Measurements from ENCODE around the gene VPS37B. TPM values are rescaled to one million over a fixed set of nuclear protein-coding genes. Genes with fewer than 3 reads are reported as not detected.

The VPS37B gene
- total and polyA plus RNA-seq, 10 of the 15 experiments (the other 5 are each of a cell fraction or from before 2014, with no cell fraction given), result 0.66 to 68.6 (median 39.6) TPM

DNA sequence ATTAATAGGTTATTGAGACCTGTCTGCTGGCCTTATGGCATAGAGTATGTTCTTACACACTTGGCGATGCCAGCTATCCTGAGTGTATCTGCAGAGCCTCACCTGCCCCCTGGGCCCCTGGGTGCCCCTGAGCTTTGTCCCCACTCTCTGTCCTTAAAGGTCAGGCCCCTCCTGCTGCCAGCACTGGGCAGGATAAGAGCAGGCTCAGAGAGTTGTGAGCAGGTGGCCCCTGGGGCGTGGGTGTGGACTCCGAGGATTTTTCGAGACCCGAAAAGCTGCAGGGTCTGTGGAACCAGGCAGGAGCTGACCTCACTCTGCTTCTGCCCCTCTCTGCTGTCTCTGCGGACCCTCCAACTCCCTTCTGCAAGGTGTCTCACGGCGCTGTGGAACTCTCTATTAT lies 52.5 kb downstream of the VPS37B start:
- 67% methylated on average over 8 of the region's 8 CpGs for WGBS (ENCODE audit: insufficient coverage, insufficient replicate concordance, low lambda C conversion rate, missing lambda C conversion rate)
- ChIA-PET RAD21 (ENCODE audit: unreplicated experiment) (no interaction called here), POLR2A (no interaction called here), CTCF (interaction anchor here (1.2 to 1.3 kb wide), 2 partner anchors 50 to 51 kb away, joined by 4 to 5 read pairs; no protein-coding TSS in a partner anchor), SMC1A (ENCODE audit: uncharacterized antibody, unreplicated experiment) (interaction anchor here (1.8 kb wide), 1 partner anchor 50 kb away, joined by 3 read pairs; no protein-coding TSS in a partner anchor)
- H3K36me3 ChIP-seq (ENCODE audit: control insufficient read depth in 2 of 2, insufficient read depth in 2 of 2, low read length in 1 of 2), result no peaks in the 10 kb centered on the region; a peak in 1 of 4 replicates
- H2AFZ ChIP-seq (ENCODE audit: control insufficient read depth, low read depth, low read length), result no peak overlapping the region
- H3K4me1 ChIP-seq (ENCODE audit: control insufficient read depth, insufficient read depth, low read length), result no peaks in the 10 kb centered on the region
- ATAC-seq, result no peak
- no peak overlapping the region for H3K4me3 ChIP-seq
- intact Hi-C loops (cut with micrococcal nuclease; ENCODE audit: unreplicated experiment), result no loop called here
- in situ Hi-C loops (cut with MboI), result no loop called here
- H3K27ac ChIP-seq (ENCODE audit: control insufficient read depth, insufficient read depth), result no peak overlapping the region
- no peak overlapping the region for H3K4me2 ChIP-seq (ENCODE audit: control insufficient read depth, insufficient read depth)
- DNase-seq (ENCODE audit: low read depth, low spot score), result no peak
- H3K79me2 ChIP-seq (ENCODE audit: control insufficient read depth, insufficient read depth, low read length), result no peaks in the 10 kb centered on the region
- FAIRE-seq, result no peak
- H3K27me3 ChIP-seq (replicated peaks in 1 of 2; ENCODE audit: control insufficient read depth in 2 of 2, insufficient read depth in 2 of 2, low read length in 1 of 2), result no peaks in the 10 kb centered on the region
- TF ChIP-seq ZNF274 (IDR thresholded peaks at IDR 0.05; ENCODE audit: insufficient read depth, insufficient read length) (no peak), NFXL1 (IDR thresholded peaks at IDR 0.05; ENCODE audit: borderline replicate concordance) (no peak), TAF1 (IDR thresholded peaks at IDR 0.05; ENCODE audit: borderline replicate concordance, low read depth, low read length) (no peak)
- no TSS peak for BruUV-seq (replicated peaks)
- H4K20me1 ChIP-seq (ENCODE audit: control insufficient read depth, insufficient read depth), result no peaks in the 10 kb centered on the region; the same call in 1 of the 2 replicates
- no peaks in the 10 kb centered on the region for H3K9me3 ChIP-seq (replicated peaks; ENCODE audit: control insufficient read depth, insufficient read depth, low read length)
- H3K9ac ChIP-seq (ENCODE audit: control insufficient read depth, insufficient read depth, low read length), result no peak overlapping the region

DNA sequence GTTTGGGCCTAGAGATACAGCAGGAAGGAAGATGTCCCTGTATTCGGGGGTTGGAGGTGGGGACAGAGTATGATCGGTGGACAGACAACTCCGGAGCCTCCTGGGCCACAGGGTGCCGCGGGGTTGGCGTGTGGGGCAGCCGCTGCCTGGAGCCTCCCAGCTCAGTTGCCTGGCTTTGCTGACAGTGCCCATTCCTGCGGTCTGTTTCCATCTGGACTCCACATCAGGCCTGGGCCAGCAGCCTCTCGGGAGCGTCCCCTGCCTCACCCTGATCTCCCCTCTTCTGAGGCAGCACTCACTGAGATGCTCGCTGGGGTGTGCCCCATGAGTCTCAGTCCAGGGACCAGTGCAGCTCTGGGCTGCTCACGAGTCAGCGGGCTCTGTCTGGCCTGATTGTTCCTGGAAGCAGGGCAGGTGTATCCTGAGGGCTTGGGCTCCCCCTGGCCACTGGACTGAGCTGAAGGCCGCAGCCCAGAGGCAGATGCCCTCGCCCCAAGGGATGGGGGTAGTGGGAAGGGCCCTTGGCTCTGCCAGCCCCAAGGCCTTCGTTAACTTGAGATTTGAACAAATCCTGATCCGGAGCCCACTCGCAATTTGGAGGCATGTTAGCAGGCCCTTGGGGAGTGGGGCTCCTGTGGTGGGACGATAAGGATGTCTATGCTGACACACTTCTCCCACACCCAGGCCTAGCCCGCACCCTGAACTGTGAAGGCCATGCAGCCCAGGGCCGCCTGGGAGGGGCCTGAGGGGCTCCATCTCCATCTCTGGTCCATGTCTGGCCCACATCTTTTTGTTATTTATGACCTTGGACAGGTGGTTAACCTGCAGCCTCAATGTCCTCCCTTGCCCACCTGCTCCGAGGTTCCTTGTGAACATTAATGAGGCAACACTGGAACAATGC lies 53.2 kb downstream of the VPS37B start:
- no peak overlapping the region for H3K27ac ChIP-seq (ENCODE audit: control insufficient read depth, insufficient read depth)
- no peak for ATAC-seq
- intact Hi-C loops (cut with micrococcal nuclease; ENCODE audit: unreplicated experiment), result no loop called here
- H4K20me1 ChIP-seq (ENCODE audit: control insufficient read depth, insufficient read depth), result no peaks in the 10 kb centered on the region; the same call in 1 of the 2 replicates
- H3K4me1 ChIP-seq (ENCODE audit: control insufficient read depth, insufficient read depth, low read length), result no peaks in the 10 kb centered on the region; the same call in 1 of the 2 replicates
- no peaks in the 10 kb centered on the region; a peak in 1 of 4 replicates for H3K36me3 ChIP-seq (ENCODE audit: control insufficient read depth in 2 of 2, insufficient read depth in 2 of 2, low read length in 1 of 2)
- ChIA-PET SMC1A (ENCODE audit: uncharacterized antibody, unreplicated experiment) (interaction anchor here (1.8 kb wide), 1 partner anchor 49 kb away, joined by 3 read pairs; no protein-coding TSS in a partner anchor), RAD21 (ENCODE audit: unreplicated experiment) (no interaction called here), CTCF (interaction anchor here (1.2 to 1.3 kb wide), 2 partner anchors 18 to 49 kb away, joined by 4 to 5 read pairs; no protein-coding TSS in a partner anchor), POLR2A (no interaction called here)
- H2AFZ ChIP-seq (ENCODE audit: control insufficient read depth, low read depth, low read length), result no peak overlapping the region
- no peak overlapping the region for H3K4me3 ChIP-seq
- no TSS peak for BruUV-seq (replicated peaks)
- H3K79me2 ChIP-seq (ENCODE audit: control insufficient read depth, insufficient read depth, low read length), result no peaks in the 10 kb centered on the region
- FAIRE-seq, result no peak
- no peak overlapping the region for H3K9ac ChIP-seq (ENCODE audit: control insufficient read depth, insufficient read depth, low read length)
- H3K27me3 ChIP-seq (replicated peaks in 1 of 2; ENCODE audit: control insufficient read depth in 2 of 2, insufficient read depth in 2 of 2, low read length in 1 of 2), result no peaks in the 10 kb centered on the region
- no peaks in the 10 kb centered on the region for H3K9me3 ChIP-seq (replicated peaks; ENCODE audit: control insufficient read depth, insufficient read depth, low read length)
- no peak overlapping the region for H3K4me2 ChIP-seq (ENCODE audit: control insufficient read depth, insufficient read depth)
- WGBS (ENCODE audit: insufficient coverage, insufficient replicate concordance, low lambda C conversion rate, missing lambda C conversion rate), result 65% methylated on average over 22 of the region's 22 CpGs
- no peak for DNase-seq (ENCODE audit: low read depth, low spot score)
- in situ Hi-C loops (cut with MboI), result no loop called here
- TF ChIP-seq NFXL1 (IDR thresholded peaks at IDR 0.05; ENCODE audit: borderline replicate concordance) (no peak), TCF3 (IDR thresholded peaks at IDR 0.05; ENCODE audit: borderline replicate concordance, insufficient read depth, low read depth, low read length) (no peak), HCFC1 (IDR thresholded peaks at IDR 0.05; ENCODE audit: low read length) (no peak), SREBF2 (IDR thresholded peaks at IDR 0.05; ENCODE audit: low read length) (no peak), CHD2 (IDR thresholded peaks at IDR 0.05; ENCODE audit: borderline replicate concordance, low read depth, low read length) (no peak), CBFB (IDR thresholded peaks at IDR 0.05; ENCODE audit: low read depth) (no peak), IKZF2 (IDR thresholded peaks at IDR 0.05) (no peak), STAT3 (IDR thresholded peaks at IDR 0.05; ENCODE audit: low read depth, low read length) (no peak), RCOR1 (conservative IDR thresholded peaks at IDR 0.05; ENCODE audit: low read depth, low read length) (no peak), MTA3 (IDR thresholded peaks at IDR 0.05; ENCODE audit: borderline replicate concordance, low read length) (no peak)
- TF ChIP-seq, protein P1, sequence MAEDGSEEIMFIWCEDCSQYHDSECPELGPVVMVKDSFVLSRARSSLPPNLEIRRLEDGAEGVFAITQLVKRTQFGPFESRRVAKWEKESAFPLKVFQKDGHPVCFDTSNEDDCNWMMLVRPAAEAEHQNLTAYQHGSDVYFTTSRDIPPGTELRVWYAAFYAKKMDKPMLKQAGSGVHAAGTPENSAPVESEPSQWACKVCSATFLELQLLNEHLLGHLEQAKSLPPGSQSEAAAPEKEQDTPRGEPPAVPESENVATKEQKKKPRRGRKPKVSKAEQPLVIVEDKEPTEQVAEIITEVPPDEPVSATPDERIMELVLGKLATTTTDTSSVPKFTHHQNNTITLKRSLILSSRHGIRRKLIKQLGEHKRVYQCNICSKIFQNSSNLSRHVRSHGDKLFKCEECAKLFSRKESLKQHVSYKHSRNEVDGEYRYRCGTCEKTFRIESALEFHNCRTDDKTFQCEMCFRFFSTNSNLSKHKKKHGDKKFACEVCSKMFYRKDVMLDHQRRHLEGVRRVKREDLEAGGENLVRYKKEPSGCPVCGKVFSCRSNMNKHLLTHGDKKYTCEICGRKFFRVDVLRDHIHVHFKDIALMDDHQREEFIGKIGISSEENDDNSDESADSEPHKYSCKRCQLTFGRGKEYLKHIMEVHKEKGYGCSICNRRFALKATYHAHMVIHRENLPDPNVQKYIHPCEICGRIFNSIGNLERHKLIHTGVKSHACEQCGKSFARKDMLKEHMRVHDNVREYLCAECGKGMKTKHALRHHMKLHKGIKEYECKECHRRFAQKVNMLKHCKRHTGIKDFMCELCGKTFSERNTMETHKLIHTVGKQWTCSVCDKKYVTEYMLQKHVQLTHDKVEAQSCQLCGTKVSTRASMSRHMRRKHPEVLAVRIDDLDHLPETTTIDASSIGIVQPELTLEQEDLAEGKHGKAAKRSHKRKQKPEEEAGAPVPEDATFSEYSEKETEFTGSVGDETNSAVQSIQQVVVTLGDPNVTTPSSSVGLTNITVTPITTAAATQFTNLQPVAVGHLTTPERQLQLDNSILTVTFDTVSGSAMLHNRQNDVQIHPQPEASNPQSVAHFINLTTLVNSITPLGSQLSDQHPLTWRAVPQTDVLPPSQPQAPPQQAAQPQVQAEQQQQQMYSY (CRISPR knock-in tag; IDR thresholded peaks at IDR 0.05), result no peak

Measured in GM12878 (cell line).